AG09319 (cell line): ENCODE measurements around the gene SPAG9.

Source experiments
- DNase-seq: peaks from one replicate; pipeline ENCODE4 v3.0.0-alpha.2; 2010; ENCODE audit warnings: low read depth; ENCODE audit errors: extremely low read depth
- TF ChIP-seq, protein P1 (sequence below): IDR thresholded peaks from 2 replicates; pipeline ENCODE4 v1.5.1; 2011; ENCODE audit warnings: low read depth, mild to moderate bottlenecking, inconsistent platforms, low read length, moderate library complexity

Gene SPAG9

GRCh38 chr17:50928646-50929045 is 192.0 kb downstream of the SPAG9 start:
- no peak for DNase-seq
- TF ChIP-seq, protein P1, sequence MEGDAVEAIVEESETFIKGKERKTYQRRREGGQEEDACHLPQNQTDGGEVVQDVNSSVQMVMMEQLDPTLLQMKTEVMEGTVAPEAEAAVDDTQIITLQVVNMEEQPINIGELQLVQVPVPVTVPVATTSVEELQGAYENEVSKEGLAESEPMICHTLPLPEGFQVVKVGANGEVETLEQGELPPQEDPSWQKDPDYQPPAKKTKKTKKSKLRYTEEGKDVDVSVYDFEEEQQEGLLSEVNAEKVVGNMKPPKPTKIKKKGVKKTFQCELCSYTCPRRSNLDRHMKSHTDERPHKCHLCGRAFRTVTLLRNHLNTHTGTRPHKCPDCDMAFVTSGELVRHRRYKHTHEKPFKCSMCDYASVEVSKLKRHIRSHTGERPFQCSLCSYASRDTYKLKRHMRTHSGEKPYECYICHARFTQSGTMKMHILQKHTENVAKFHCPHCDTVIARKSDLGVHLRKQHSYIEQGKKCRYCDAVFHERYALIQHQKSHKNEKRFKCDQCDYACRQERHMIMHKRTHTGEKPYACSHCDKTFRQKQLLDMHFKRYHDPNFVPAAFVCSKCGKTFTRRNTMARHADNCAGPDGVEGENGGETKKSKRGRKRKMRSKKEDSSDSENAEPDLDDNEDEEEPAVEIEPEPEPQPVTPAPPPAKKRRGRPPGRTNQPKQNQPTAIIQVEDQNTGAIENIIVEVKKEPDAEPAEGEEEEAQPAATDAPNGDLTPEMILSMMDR: no peak

DNA sequence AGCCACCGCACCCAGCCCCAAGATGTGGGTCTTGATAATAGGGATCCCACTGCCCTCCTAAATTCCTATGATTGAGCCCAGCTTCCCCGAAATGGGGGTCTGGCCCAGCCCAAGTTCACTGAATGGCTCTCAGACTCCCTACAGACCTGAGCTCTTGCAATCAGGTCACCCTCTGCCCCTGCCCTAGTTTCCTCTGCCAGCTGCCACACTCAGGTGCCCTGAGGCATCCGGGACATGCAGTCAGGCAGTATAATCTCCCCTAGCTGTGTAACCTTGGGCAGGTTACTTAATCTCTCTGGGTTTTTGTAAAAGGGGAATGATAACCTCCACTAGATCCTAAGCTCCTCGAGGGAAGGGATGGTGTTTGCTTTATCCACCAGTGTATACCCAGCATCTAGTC is 193.4 kb downstream of the SPAG9 start:
- DNase-seq: no peak
- TF ChIP-seq, protein P1: no peak

DNA sequence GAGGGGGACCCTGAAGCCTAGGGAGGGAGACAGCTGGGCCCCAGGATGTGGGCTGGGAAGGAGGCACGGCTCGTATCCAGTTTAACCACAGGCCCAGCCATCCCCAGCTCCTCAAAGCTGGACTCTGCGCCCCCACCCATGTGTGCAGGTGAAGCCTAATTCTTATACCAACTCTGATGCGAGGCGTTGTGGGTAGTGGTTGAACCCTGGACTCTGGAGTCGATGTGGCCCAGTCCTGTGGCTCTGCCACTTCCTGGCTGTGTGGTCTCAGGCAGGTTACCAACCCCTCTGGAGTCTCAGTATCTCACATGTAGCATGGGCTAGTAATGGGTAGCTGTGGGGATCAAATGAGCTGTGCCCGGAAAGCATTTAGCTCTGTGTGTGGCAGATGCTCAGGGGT is 194.1 kb downstream of the SPAG9 start:
- no peak for DNase-seq
- TF ChIP-seq, protein P1: no peak

- no peak for DNase-seq
- TF ChIP-seq, protein P1: no peak
Observed at GRCh38 chr17:50925296-50925891, 195.3 kb downstream of the SPAG9 start.

- TF ChIP-seq, protein P1: no peak
- DNase-seq: no peak
Observed at GRCh38 chr17:50924800-50925199, 195.9 kb downstream of the SPAG9 start.

GRCh38 chr17:50924300-50924699 is 196.4 kb downstream of the SPAG9 start:
- no peak for DNase-seq
- TF ChIP-seq, protein P1: no peak

DNA sequence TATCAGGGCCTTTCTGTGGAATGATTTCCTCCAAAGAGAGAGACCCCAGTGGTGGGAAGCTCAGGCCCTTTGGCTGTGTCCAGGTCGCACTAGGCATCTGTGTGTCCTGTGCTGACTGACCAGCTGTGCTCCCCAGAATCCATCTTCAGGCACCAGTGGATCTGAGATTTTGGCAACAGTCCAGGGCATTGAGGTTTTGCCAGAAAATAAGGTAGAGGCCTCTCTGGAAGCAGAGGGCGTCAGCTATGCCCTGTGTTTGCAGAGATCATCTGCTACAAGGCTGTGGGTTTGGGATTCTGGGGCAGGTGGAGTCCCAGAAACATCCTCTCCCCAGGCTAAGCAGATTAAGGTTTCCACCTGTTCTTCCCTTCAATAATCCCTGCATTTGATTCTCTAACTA is 197.1 kb downstream of the SPAG9 start:
- DNase-seq: no peak
- TF ChIP-seq, protein P1: no peak
